Gastrocnemius medialis (tissue), 4 donors: ENCODE data around the gene DENR.

Experiments used
- POLR2A ChIP-seq, 2 donors: fragments of 450-650 bp; IDR thresholded peaks; one replicate each; pipeline ENCODE4 v1.6.1; 2017; ENCODE audit warnings: antibody characterized with exemption in 2 of 2, mild to moderate bottlenecking in 2 of 2, moderate library complexity in 2 of 2
- TF ChIP-seq, protein P1 (sequence below), 5 experiments: fragments of 450-650 bp in 3 of 5; fragments of 200-600 bp in 2 of 5; sonication (generic) in 2 of 5; IDR thresholded peaks in 4 of 5; conservative IDR thresholded peaks in 1 of 5; 1 replicate in 4 of 5; 2 replicates in 1 of 5; pipeline ENCODE4 v1.5.1; 2016 to 2019; ENCODE audit warnings: antibody characterized with exemption in 5 of 5, mild to moderate bottlenecking in 3 of 5, moderate library complexity in 3 of 5

- TF ChIP-seq, protein P1, sequence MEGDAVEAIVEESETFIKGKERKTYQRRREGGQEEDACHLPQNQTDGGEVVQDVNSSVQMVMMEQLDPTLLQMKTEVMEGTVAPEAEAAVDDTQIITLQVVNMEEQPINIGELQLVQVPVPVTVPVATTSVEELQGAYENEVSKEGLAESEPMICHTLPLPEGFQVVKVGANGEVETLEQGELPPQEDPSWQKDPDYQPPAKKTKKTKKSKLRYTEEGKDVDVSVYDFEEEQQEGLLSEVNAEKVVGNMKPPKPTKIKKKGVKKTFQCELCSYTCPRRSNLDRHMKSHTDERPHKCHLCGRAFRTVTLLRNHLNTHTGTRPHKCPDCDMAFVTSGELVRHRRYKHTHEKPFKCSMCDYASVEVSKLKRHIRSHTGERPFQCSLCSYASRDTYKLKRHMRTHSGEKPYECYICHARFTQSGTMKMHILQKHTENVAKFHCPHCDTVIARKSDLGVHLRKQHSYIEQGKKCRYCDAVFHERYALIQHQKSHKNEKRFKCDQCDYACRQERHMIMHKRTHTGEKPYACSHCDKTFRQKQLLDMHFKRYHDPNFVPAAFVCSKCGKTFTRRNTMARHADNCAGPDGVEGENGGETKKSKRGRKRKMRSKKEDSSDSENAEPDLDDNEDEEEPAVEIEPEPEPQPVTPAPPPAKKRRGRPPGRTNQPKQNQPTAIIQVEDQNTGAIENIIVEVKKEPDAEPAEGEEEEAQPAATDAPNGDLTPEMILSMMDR (IDR thresholded peaks at IDR 0.05 in 4 of 5, conservative IDR thresholded peaks at IDR 0.05 in 1 of 5): peak; percentile 49 to 84 (median 79)
- peak; percentile 73 to 82 for TF ChIP-seq POLR2A (IDR thresholded peaks at IDR 0.05)
Observed at GRCh38 chr12:122752464-122753318, at the start of gene DENR.
